Right lobe of liver (tissue), 6 donors: ENCODE measurements around the gene CDKL1. TPM values are rescaled to one million over a fixed set of nuclear protein-coding genes. Genes with fewer than 3 reads are reported as not detected.
A peak's percentile ranks its signal among the peaks of the same experiment; 100 is the strongest.

ENCODE experiments used
- ATAC-seq, 4 donors: fragments of 200-7000 bp; cut with Tn5 transposase; one replicate each; pipeline ENCODE4 v1.9.1; 2020; ENCODE audit warnings: mild to moderate bottlenecking in 4 of 4, moderate library complexity in 4 of 4
- DNase-seq, 3 donors: peaks; one replicate each; pipeline ENCODE4 v3.0.0-alpha.2; 2020
- H3K27ac ChIP-seq, 3 donors: fragments of 200-600 bp; one replicate each; pipeline ENCODE4 v1.8.0; 2022
- H3K27me3 ChIP-seq, 2 donors: fragments of 200-600 bp; one replicate each; pipeline ENCODE4 v1.8.0; 2022
- H3K36me3 ChIP-seq, 4 donors: fragments of 200-600 bp; sonication (generic) in 1 of 4; one replicate each; pipeline versions ENCODE4 v1.5.1 to v1.8.0; 2017 to 2022; ENCODE audit warnings: control low read depth in 1 of 4
- H3K4me1 ChIP-seq, 4 donors: fragments of 200-600 bp; sonication (generic) in 1 of 4; one replicate each; pipeline versions ENCODE4 v1.5.1 to v1.8.0; 2017 to 2022; ENCODE audit warnings: control low read depth in 1 of 4
- H3K4me3 ChIP-seq, 3 donors: fragments of 200-600 bp; one replicate each; pipeline ENCODE4 v1.8.0; 2022
- H3K9me3 ChIP-seq, 4 donors: fragments of 200-600 bp; sonication (generic) in 1 of 4; one replicate each; pipeline versions ENCODE4 v1.5.1 to v1.8.0; 2017 to 2022; ENCODE audit warnings: control low read depth in 1 of 4
- CTCF ChIP-seq, 4 donors: fragments of 200-600 bp in 3 of 4; fragments of 450-650 bp in 1 of 4; IDR thresholded peaks; one replicate each; pipeline versions ENCODE4 v1.5.1 to v1.8.0; 2016 to 2022; ENCODE audit warnings: antibody characterized with exemption in 4 of 4, mild to moderate bottlenecking in 2 of 4
- POLR2A ChIP-seq: fragments of 450-650 bp; IDR thresholded peaks from one replicate; pipeline ENCODE4 v1.6.1; 2017; ENCODE audit warnings: antibody characterized with exemption, mild to moderate bottlenecking
- WGBS: methylation state at CpG from one replicate; pipeline ENCODE4 v1.1.6; 2018; ENCODE audit warnings: low coverage, low lambda C conversion rate; ENCODE audit not compliant: insufficient coverage; ENCODE audit errors: missing lambda C conversion rate; 5-methylcytosine and 5-hydroxymethylcytosine counted together
- intact Hi-C, 2 donors: fragments of 100-400 bp; cut with DNase I; formaldehyde crosslinking; loops; one replicate each; pipeline versions ENCODE4 v1.11.2 to v1.14.1; 2022
- microRNA-seq, 2 donors: library from miRNA; unstranded; fragments of <30 nt; microRNA quantifications; one replicate each; pipeline ENCODE4, GENCODE V29; 2019 to 2020
- small RNA-seq, 2 experiments: library from RNA; depleted of rRNA; stranded (forward); fragments of <200 nt; gene quantifications; one replicate each; pipeline ENCODE3, GENCODE V24; 2016
- total RNA-seq, 6 experiments: library from RNA; depleted of rRNA in 2 of 6; stranded (reverse); fragments of >200 nt in 2 of 6; fragmentation: NEBNext Ultra II Directional in 3 of 6; extraction: Animal tissue kit (Norgen Biotek cat#: 25700) in 3 of 6; gene quantifications; one replicate each; pipeline versions ENCODE4 v1.1.0 to v1.2.4, GENCODE V29; 2016 to 2023
- donor health status: DM: no; HTN: yes; CAD: no.
- donor health status: DM: no; HTN: no; CAD: no.
- donor health status: DM: no; HTN: no; CAD: no.
- donor health status: DM: no; HTN: yes; CAD: no.
- donor health status: DM: no; HTN: yes; CAD: no.

Gene CDKL1
- total RNA-seq, 6 experiments from 2014 or later, result 1.1 to 4.5 (median 2.8) TPM

GRCh38 chr14:50290306-50290705 lies 106.4 kb downstream of the CDKL1 start:
- Histone ChIP-seq H3K4me3 (no peak overlapping the region), H3K27me3 (no peaks in the 10 kb centered on the region), H3K36me3 (peaks cover 0 to 5% (median 0%) of the 10 kb centered on the region in 4 donors), H3K4me1 (no peaks in the 10 kb centered on the region), H3K9me3 (no peaks in the 10 kb centered on the region), H3K27ac (no peak overlapping the region)
- no peak for DNase-seq
- 87% methylated on average over 5 of the region's 5 CpGs for WGBS
- intact Hi-C loops, result no loop called here
- TF ChIP-seq POLR2A, result no peak
- no peak for TF ChIP-seq CTCF (IDR thresholded peaks at IDR 0.05)
- ATAC-seq, result no peak

- Histone ChIP-seq H3K9me3 (no peaks in the 10 kb centered on the region), H3K4me3 (no peak overlapping the region), H3K27ac (no peak overlapping the region), H3K27me3 (no peaks in the 10 kb centered on the region), H3K4me1 (no peaks in the 10 kb centered on the region), H3K36me3 (no peaks in the 10 kb centered on the region)
- 95% methylated on average over 5 of the region's 5 CpGs for WGBS
- DNase-seq (no peak), ATAC-seq (no peak)
- intact Hi-C loops, result no loop called here
- TF ChIP-seq POLR2A, result no peak
These were observed 108.5 kb downstream of the CDKL1 start for GRCh38 chr14:50288146-50288545.

GRCh38 chr14:50285861-50286260 lies 110.8 kb downstream of the CDKL1 start:
- Histone ChIP-seq H3K4me1 (no peaks in the 10 kb centered on the region), H3K36me3 (no peaks in the 10 kb centered on the region), H3K27me3 (no peaks in the 10 kb centered on the region), H3K4me3 (no peak overlapping the region), H3K27ac (no peak overlapping the region), H3K9me3 (no peaks in the 10 kb centered on the region)
- TF ChIP-seq CTCF (IDR thresholded peaks at IDR 0.05) (no peak), POLR2A (no peak)
- ATAC-seq (peak in 3 of 4 donors; percentile 30 to 98 (median 54)), DNase-seq (peak in 2 of 3 donors; percentile 65 to 70)
- intact Hi-C loops, result no loop called here

Small RNAs within 50 kb of the gene (microRNA-seq; reads per million reads assigned to microRNA genes)
- gene MIR4504, result 0.58 to 0.64 reads per million in 2 donors

Small RNAs within 50 kb of the gene (small RNA-seq; reads per million reads assigned to genes)
- gene MIR4504, result 0 to 0.52 reads per million in 2 experiments

Other genes with a start within 250 kb of the CDKL1 start
- gene SOS2, start 165.3 kb downstream of the CDKL1 start, total RNA-seq, result 10 to 100 TPM in 3 of 6 experiments, 1 to 10 TPM in 3; 9.0 to 12.4 (median 10.3) TPM
- 10 to 100 TPM in 1 of 6 experiments, 1 to 10 TPM in 5; 6.1 to 11.1 (median 6.9) TPM for gene L2HGDH, start 84.7 kb downstream of the CDKL1 start, total RNA-seq
- gene DMAC2L, start 84.6 kb downstream of the CDKL1 start, total RNA-seq, result 10 to 100 TPM in 1 of 6 experiments, 1 to 10 TPM in 5; 4.1 to 10.9 (median 7.1) TPM
- gene MAP4K5, start 135.7 kb upstream of the CDKL1 start, total RNA-seq, result 10 to 100 TPM in 4 of 6 experiments, 1 to 10 TPM in 2; 6.5 to 31.3 (median 14.4) TPM
- under 1 TPM in 5 of 6 experiments, not detected in 1; 0.18 to 0.47 (median 0.27) TPM for gene ATL1, start 163.3 kb upstream of the CDKL1 start, total RNA-seq